NAMALWA (cell line): ENCODE measurements around the gene CTNNAL1.
"Not testable (repeated sequence)": the region's sequence is repeated elsewhere in the genome, so short reads cannot be mapped to it uniquely, and the experiment has no call there.

ENCODE experiments used
- DNase-seq: peaks from one replicate; pipeline ENCODE4 v3.0.0-alpha.2; 2015; ENCODE audit warnings: low spot score

Gene CTNNAL1

GRCh38 chr9:109012876-109013678 lies at the start of gene CTNNAL1:
Gene CTNNAL1, minus strand, starts transcription at chr9:109013499. Its CDS starts 57 bp downstream, at chr9:109013442.
- DNase-seq: peak; percentile 92

DNA sequence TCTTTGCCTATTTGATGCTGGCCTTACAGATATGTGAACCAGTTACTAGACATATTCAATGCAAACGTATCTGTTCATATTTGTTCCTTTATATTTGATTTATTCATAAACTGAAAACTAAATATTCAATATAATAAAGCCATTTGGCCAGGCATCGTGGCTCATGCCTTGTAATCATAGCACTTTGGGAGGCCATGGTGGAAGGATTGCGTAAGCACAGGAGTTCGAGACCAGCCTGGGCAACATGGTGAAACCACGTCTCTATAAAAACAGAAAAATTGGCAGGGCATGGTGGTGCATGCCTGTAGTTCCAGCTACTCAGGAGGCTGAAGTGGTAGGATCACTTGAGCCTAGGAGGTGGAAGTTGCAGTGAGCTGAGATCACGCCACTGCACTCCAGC lies 49.2 kb upstream of the CTNNAL1 start:
- no peak for DNase-seq

- DNase-seq: no peak
Measured at GRCh38 chr9:109060191-109060590, 46.9 kb upstream of the CTNNAL1 start.

- DNase-seq: not testable (repeated sequence)
Measured at GRCh38 chr9:109053121-109053520, 39.8 kb upstream of the CTNNAL1 start.

DNA sequence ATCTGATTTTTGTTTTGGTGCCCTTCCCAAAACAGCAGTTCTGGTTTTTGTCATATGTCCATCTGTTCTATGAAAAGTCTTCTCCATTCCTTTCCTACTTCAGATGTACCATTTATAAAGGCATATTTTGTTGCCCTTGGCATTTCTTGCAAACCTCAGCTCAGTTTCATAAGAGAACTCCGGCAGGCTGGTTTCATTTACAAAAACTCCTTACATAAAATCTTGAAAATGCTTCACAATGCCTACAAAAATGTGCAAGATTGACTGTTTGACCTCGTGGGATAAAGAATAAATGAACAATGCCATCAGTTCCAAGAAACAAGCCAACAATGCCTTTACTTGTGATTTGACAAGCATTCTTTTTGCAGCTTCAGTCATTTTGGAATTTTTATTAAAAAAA lies 39.1 kb upstream of the CTNNAL1 start:
- no peak for DNase-seq

DNA sequence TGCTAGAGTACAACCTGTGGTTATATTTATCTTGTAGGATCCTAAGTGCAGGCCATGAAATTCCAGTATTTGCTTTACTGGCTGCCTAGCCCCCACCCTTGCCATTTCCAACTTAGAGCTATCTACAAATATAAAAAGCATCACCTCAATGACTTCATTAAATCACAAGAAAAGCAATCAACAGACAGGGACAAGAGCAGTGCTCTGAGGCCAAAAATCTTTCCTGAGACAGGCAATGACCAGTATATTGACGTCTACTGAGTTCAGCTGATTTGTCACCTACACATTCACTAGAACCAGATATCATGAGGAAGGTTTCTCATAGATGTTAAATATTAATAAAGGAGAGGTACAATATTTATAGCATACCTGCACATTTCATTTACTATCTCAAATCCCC lies 38.4 kb upstream of the CTNNAL1 start:
- no peak for DNase-seq

- DNase-seq: no peak
Measured at GRCh38 chr9:109050444-109050843, 37.1 kb upstream of the CTNNAL1 start.

DNA sequence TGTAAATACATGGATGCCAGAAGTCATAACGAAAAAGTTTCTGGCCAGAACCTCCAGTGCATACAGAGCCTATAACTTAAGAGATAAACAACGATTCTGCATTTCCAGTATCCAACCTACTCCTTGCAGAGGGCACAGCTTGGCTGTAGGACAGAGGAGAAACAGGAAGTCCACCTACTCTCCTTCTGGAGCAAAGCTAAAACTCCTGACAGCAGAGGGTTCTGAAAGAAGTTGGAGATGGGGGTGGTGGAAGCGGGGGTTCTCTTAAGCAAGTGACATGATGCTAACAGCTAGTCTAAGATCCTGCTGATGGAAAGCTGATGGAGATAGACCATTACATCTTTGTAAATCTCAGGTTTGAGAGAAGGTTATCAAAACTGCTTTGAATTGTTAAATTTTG lies 35.5 kb upstream of the CTNNAL1 start:
- DNase-seq: no peak

DNA sequence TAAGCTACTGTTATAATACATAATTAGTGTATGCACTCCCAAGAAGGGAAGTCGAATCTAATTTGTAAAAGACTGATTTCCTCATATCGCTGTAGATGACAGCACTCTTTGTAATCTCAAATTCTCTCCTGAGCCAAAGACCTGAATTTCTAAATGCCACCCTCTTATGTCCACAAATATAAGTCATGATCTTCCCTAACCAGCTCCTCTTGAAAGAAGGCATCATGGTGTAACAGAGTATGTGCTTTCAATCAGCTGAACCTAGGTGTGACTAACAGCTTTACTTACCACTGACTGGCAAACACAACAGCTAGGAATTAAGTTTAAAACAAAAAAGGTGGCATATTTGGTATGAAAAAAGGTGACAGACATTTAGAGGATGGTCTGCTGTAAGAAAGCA lies 34.0 kb upstream of the CTNNAL1 start:
- DNase-seq: no peak

DNA sequence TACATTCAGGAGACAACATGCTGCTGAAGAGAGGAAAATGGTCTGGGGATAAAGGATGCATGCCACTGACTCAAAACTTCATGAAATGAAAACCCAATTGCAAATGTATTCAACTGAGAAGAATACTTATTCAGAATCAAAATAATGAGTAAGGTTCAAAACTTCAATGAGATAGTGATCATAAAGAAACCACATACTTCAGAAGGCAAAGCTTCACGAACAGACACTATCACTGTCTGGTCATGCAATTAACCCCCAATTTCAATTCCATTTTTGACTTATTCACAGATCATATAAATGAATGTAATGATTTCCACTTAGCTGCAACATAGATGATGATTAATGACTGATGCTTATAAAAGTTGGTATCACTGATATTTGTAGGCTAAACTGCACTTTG lies 33.0 kb upstream of the CTNNAL1 start:
- DNase-seq: no peak

DNA sequence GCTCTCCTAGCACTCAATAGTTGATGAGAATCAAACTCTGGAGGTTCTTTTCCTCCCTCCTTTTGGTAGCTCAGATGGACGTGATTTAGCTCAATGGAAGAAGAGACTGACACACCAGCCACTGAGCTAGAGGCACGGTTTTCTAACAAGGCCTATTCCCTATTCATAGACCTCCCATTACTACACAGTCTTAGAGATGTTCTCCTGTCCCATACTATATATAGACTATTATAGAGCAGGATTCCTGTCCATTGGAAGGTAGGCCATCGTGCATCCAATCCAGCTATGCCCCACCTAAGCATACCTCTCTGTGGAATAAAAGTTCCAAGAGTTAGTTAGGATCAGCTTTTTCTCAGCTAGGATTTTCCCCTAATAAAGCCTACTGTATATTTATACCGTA lies 30.3 kb upstream of the CTNNAL1 start:
- no peak for DNase-seq

DNA sequence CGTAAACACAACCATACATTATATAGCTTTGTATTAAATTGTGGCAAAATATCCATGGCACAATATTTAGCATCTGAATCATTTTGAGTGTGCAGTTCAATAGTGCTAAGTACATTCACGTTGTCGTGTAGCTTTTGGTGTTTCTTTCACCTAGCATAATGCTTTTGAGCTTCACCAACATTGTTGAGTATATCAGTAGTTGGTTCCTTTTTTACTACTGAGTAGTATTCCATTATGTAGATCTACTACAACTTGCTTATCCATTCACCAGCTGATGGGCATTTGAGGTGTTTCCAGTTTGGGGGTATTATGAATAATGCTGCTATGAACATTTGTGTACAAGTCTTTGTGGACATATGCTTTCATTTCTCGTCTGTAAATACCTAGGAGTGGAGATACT lies 27.3 kb upstream of the CTNNAL1 start:
- DNase-seq: no peak

DNA sequence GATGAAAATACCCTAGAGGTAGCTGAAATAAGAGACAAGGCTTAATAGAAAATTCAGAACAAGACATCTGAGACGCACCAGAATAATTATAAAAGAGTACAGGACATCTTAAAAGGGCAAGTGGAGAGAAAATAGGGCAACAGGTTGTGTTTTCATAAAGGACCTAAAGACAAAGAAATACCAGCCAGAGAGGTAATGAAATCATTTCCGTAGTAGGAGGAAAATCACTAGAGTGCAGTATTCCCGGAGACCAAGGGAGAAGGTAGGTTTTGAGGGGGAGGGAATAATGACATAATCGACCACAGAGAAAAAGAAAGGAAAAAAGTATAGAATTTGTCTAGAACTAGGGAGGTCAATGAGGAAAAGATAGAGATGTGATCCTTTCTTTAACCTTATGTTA lies 26.2 kb upstream of the CTNNAL1 start:
- no peak for DNase-seq

GRCh38 chr9:109037946-109038715 lies 24.8 kb upstream of the CTNNAL1 start:
- no peak for DNase-seq

GRCh38 chr9:109036744-109037680 lies 23.7 kb upstream of the CTNNAL1 start:
- no peak for DNase-seq

GRCh38 chr9:109035684-109036423 lies 22.6 kb upstream of the CTNNAL1 start:
- no peak for DNase-seq

DNA sequence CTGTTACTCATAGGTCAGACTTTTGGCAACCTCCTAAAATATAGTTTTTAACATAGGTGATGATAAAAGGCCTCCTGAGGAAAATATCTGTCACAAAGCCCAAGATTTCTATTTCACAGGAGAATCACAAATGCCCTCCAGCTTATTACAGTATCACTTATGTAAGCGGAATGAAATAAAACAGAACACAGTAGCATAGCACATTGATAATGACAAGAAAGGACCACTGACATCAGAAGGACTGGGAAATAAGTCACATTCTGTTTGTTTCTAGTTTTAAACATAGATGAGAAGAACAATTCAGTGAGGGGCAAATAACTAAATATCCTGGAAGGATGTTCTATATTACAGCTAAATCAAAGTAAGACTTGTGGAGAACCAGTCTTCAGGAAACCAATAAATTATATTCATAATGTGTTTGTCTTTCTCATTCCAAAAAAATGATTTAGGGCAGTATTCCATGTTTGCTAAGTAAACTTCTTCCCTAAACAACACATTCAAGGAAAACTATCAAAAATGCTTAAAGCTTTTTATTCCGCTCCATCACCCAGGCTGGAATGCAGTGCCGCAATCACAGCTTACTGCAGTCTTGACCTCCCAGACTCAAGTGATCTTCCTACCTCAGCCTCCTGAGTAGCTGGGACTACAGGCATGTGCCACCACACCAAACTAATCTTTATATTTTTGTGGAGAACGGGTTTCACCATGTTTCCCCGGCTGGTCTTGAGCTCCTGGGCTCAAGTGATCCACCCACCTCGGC lies 20.8 kb upstream of the CTNNAL1 start:
- no peak for DNase-seq

DNA sequence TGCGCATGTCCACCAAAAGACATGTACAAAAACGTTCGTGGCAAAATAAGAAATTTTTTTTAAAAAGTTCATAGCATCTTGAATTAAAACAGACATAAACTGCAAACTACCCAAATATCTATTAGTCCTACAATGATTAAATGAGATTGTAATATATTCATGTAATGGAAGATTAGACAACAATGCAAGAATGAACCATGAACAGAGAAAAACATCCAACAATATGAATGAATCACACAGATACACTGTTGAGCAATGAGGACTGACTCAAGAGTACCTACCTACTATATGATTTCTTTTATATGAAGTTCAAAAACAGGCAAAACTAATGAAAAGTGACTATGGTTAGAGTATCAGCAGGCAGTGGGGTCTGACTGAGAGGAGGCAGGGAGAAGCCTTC lies 17.9 kb upstream of the CTNNAL1 start:
- DNase-seq: no peak

DNA sequence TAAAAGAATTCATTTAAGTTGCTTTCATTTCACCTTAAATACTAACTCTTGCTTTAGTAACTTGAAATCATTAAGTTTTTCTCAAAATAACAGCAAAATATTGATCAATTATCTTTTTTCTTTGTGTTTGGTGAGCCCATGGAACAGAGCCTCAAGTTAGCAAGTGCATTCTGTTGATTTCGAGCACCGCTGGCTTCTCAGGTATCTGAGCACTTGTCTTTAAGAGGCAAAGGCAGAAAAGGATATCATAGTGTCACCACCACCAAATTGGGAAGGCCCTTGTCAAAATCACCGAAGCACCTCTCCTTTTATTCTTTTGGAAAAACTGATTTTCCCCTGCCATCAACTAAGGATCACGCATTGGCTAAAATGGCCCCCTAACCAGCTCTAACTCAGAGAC lies 17.1 kb upstream of the CTNNAL1 start:
- DNase-seq: no peak

DNA sequence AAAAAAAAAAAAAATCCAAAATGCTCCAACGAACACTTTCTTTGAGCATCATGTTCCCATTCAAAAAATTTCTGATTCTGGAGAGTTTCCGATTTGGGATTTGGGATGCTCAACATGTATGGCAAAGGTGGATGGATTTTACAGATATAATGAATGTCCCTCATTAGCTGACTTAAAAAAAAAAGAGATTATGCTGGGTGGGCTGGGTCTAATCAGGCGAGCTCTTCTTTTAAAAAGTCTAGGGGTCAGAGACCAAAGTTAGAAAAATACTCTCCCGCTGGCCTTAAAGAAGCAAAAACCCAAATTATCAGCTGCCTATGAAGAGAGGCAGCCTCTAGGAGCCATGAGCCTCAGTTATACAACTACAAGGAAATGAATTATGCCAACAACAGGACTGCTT lies 15.2 kb upstream of the CTNNAL1 start:
- DNase-seq: no peak

- no peak for DNase-seq
Measured at GRCh38 chr9:109027176-109027575, 13.9 kb upstream of the CTNNAL1 start.
